ENCODE data around the gene TJP1.
"Not testable (repeated sequence)": the region's sequence is repeated elsewhere in the genome, so short reads cannot be mapped to it uniquely, and the experiment has no call there.

The TJP1 gene

DNA sequence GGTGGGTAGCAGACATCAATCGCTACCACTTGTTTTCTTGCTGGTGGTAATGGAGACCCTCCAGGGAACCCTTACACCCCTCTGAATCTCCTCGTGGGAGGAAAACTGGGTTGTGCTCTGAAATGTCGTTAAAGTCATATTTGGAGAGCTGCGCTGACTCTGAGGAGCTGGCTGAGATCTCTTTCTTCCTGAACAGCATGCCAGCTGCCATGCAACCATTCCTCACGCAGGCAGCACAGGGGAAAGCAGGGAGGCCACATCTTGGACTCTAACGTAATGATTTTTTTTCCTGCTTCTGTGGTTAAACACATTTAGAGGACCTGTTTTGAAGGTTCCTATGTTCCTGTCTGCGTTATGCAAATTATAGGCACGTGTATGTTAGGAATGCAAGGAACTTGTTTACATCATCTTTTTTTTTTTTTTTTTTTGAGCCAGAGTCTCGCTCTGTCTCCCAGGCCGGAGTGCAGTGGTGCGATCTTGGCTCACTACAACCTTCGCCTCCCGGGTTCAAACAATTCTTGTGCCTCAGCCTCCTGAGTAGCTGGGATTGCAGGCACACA is 156.7 kb downstream of the TJP1 start:
- Histone ChIP-seq H3K36me3 (no peaks in the 10 kb centered on the region), H3K4me1 (peaks cover 0 to 1% (median 0%) of the 10 kb centered on the region in 4 donors), H3K27ac (no peak overlapping the region), H3K4me3 (no peak overlapping the region), H3K9me3 (no peaks in the 10 kb centered on the region), H3K27me3 (no peaks in the 10 kb centered on the region)
- no peak for DNase-seq
- intact Hi-C loops (cut with DNase I; ENCODE audit: low total_unique reads) = no loop called here
- TF ChIP-seq, protein P1, sequence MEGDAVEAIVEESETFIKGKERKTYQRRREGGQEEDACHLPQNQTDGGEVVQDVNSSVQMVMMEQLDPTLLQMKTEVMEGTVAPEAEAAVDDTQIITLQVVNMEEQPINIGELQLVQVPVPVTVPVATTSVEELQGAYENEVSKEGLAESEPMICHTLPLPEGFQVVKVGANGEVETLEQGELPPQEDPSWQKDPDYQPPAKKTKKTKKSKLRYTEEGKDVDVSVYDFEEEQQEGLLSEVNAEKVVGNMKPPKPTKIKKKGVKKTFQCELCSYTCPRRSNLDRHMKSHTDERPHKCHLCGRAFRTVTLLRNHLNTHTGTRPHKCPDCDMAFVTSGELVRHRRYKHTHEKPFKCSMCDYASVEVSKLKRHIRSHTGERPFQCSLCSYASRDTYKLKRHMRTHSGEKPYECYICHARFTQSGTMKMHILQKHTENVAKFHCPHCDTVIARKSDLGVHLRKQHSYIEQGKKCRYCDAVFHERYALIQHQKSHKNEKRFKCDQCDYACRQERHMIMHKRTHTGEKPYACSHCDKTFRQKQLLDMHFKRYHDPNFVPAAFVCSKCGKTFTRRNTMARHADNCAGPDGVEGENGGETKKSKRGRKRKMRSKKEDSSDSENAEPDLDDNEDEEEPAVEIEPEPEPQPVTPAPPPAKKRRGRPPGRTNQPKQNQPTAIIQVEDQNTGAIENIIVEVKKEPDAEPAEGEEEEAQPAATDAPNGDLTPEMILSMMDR (IDR thresholded peaks at IDR 0.05) = no peak

DNA sequence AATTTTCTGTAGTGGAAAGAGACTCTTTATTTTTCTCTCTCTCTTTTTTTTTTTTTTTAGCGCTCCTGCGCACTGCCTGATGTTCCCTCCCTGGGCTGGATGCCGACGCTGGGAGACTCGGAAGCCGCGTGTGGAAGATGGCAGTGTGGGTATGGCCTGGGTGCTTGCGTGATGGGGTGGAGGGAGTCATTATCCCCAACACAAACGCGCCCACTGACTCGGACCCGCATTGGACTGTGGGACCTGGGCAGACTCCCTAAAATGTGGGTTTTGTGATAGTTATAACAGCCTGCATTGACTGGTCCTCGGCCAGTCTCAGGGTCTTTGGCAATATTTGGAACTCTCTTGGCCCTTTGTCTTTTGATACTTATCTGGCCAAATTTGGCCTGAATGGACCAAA is 157.9 kb downstream of the TJP1 start:
- H3K27me3 ChIP-seq = no peaks in the 10 kb centered on the region
- DNase-seq = no peak
- H3K9me3 ChIP-seq = no peaks in the 10 kb centered on the region
- no peak overlapping the region for H3K27ac ChIP-seq
- intact Hi-C loops (cut with DNase I; ENCODE audit: low total_unique reads) = no loop called here
- no peaks in the 10 kb centered on the region for H3K4me1 ChIP-seq
- no peak overlapping the region for H3K4me3 ChIP-seq
- TF ChIP-seq, protein P1 (IDR thresholded peaks at IDR 0.05) = no peak
- no peaks in the 10 kb centered on the region for H3K36me3 ChIP-seq

DNA sequence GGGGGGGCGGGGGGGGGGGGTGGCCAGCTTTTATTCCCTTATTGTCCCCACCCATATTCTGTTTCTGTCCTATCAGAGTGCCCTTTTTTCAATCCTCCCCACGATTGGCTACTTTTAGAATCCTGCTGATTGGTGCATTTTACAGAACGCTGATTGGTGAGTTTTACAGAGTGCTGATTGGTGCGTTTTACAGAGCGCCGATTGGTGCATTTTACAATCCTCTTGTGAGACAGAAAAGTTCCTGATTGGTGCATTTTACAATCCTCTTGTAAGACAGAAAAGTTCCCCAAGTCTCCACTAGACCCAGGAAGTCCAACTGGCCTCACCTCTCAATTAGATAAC is 164.8 kb downstream of the TJP1 start:
- H3K4me3 ChIP-seq; DNase-seq; intact Hi-C loops (cut with DNase I; ENCODE audit: low total_unique reads); H3K27me3 ChIP-seq; H3K9me3 ChIP-seq; H3K4me1 ChIP-seq; H3K36me3 ChIP-seq; H3K27ac ChIP-seq: not testable (repeated sequence)

DNA sequence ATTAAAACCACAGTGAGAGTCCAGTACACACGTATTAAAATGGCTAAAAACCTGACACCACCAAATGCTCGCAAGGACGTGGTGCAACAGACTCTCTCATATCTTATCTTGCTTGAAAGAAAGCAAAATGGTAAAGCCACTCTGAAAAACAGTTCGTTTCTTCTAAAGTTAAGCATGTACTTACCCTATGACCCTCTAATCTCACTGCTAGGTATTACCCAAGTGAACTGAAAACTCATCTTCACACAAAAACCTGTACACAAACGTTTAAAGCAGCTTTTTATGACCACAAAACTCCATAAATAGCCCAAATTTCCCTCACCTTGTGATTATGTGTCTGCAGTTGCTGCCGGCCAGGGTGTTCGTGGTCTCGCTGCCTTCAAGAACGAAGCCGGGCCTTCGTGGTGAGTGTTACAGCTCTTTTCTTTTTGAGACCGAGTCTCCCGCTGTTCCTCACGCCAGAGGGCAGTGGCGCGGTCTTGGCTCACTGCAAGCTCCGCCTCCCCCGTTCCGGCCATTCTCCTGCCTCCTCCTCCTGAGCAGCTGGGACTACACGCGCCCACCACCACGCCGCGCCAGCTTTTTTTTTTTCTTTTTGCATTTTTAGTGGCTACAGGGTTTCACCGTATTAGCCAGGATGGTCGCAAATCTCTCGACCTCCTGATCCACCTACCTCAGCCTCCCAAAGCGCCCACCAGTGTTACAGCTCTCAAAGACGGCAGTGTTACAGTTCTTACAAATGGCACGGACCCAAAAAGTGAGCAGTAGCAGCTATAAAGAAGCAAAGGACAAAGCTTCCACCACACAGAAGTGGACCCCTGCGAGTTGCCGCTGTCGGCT is 165.4 kb downstream of the TJP1 start:
- no peak overlapping the region for H3K4me3 ChIP-seq
- H3K9me3 ChIP-seq = no peaks in the 10 kb centered on the region
- no peaks in the 10 kb centered on the region for H3K4me1 ChIP-seq
- no peaks in the 10 kb centered on the region for H3K36me3 ChIP-seq
- H3K27ac ChIP-seq = no peak overlapping the region
- DNase-seq = no peak
- TF ChIP-seq, protein P1 (IDR thresholded peaks at IDR 0.05) = no peak
- no peaks in the 10 kb centered on the region for H3K27me3 ChIP-seq
- intact Hi-C loops (cut with DNase I; ENCODE audit: low total_unique reads) = no loop called here

DNA sequence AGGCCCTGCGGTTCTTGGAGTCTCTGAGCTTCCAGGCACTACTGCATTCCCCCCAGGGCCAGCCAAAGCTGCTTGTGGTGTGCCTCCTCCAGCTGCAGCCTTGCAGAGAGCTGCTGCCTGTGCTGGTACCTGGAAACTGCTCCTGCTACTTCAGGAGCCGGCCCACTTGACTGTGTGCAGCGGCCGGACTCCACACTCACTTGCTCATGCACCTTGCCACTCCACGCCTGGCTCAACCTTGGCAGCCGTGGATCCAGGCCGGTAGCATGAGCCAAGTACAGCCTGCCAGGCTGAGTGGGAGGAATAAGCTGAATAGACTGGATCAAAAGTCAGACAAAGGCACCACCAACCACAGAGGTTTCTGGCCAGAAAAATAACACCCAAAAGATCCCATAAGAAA is 169.7 kb downstream of the TJP1 start:
- TF ChIP-seq, protein P1 (IDR thresholded peaks at IDR 0.05) = no peak
- Histone ChIP-seq H3K4me1 (no peaks in the 10 kb centered on the region), H3K27ac (no peak overlapping the region), H3K27me3 (no peaks in the 10 kb centered on the region), H3K36me3 (no peaks in the 10 kb centered on the region), H3K9me3 (peaks cover 0 to 6% (median 0%) of the 10 kb centered on the region in 3 donors), H3K4me3 (no peak overlapping the region)
- DNase-seq = no peak
- intact Hi-C loops (cut with DNase I; ENCODE audit: low total_unique reads) = no loop called here

DNA sequence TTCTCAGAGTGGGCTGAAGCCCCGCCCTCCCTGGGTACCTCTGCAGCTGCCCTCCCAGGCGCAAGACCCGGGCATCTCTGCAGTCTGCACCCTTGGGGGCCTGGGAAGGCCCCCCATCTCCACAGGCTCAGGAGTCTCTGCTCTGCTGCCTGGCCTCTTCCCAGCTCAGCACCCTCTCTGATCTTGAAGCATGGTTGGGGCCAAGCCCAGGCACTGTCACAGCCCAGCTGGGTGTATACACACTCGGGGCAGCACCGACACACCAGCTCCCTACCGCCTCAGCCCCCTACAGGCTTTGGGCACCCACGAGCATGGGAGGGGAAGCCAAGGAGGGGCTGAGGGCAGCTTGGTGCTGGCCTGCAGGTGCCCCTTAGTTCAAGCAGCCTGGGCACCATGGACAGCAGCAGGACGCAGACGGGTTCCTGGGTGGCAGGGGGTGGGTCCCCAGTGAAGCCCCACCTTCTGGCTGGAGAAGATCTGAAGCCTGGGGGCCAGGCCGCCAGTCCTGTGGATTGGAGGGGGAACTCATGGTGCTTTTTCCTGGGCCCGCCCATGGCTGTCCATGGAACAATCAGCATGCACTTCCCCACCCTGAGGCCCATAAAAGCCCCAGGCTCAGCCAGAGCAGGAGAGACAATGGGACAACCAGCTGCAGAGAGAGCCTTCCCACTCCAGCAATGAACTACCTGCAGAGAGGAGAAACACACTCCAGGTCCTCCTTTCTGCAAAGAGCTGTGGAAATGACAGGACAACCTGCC is 170.6 kb downstream of the TJP1 start:
- intact Hi-C loops (cut with DNase I; ENCODE audit: low total_unique reads) = no loop called here

More for the DNA sequence above, 170.6 kb downstream of the TJP1 start:
- DNase-seq = no peak
- no peaks in the 10 kb centered on the region for H3K4me1 ChIP-seq
- H3K4me3 ChIP-seq = no peak overlapping the region
- H3K27ac ChIP-seq = no peak overlapping the region
- TF ChIP-seq, protein P1 (IDR thresholded peaks at IDR 0.05) = no peak
- no peaks in the 10 kb centered on the region for H3K36me3 ChIP-seq
- peaks cover 0 to 6% (median 0%) of the 10 kb centered on the region in 3 donors for H3K9me3 ChIP-seq
- no peaks in the 10 kb centered on the region for H3K27me3 ChIP-seq

All from tibial artery (tissue), 4 donors.